ENCODE measurements around the gene GNAI1. TPM values are rescaled to one million over a fixed set of nuclear protein-coding genes. Genes with fewer than 3 reads are reported as not detected.

GNAI1 gene
- total and polyA plus RNA-seq, 2 of the 13 experiments (the other 11 are each of a cell fraction or from before 2014, with no cell fraction given) = 3.5 to 5.7 TPM

GRCh38 chr7:80141376-80141775, 6.7 kb downstream of the GNAI1 start:
- ChIA-PET POLR2A (no interaction called here), CTCF (ENCODE audit: low intra/inter-chr PET ratio, low total read pairs) (no interaction called here)
- H3K9me3 ChIP-seq (ENCODE audit: low read length) = no peaks in the 10 kb centered on the region
- H3K36me3 ChIP-seq (replicated peaks in 1 of 2; ENCODE audit: control insufficient read depth in 1 of 2, insufficient read depth in 2 of 2, low read length in 2 of 2) = no peaks in the 10 kb centered on the region
- no peak overlapping the region for H3K27ac ChIP-seq (ENCODE audit: extremely low read length, insufficient read depth, low read length)
- in situ Hi-C loops (cut with HindIII; ENCODE audit: extremely low pct_ligation_motif_present, low pct_unique_long_range_greater_than_20kb) (no loop called here), intact Hi-C loops (cut with micrococcal nuclease; ENCODE audit: unreplicated experiment) (no loop called here)
- no TSS peak for BruUV-seq (replicated peaks)
- no peak for DNase-seq (ENCODE audit: low spot score)
- H3K27me3 ChIP-seq (ENCODE audit: control insufficient read depth in 1 of 2, insufficient read depth in 2 of 2, low read length in 2 of 2) = no peaks in the 10 kb centered on the region
- H3K4me1 ChIP-seq (ENCODE audit: insufficient read depth, low read length) = peaks cover 22% of the 10 kb centered on the region
- H4K20me1 ChIP-seq (ENCODE audit: insufficient read depth, low read length) = peaks cover 3% of the 10 kb centered on the region; the same call in 1 of the 2 replicates
- WGBS (ENCODE audit: low lambda C conversion rate) = 87% methylated on average over 2 of the region's 2 CpGs
- no peak overlapping the region for H3K4me2 ChIP-seq (ENCODE audit: low read depth, low read length)
- ATAC-seq = no peak
- no peak overlapping the region for H2AFZ ChIP-seq (ENCODE audit: low read length)
- H3K9ac ChIP-seq (ENCODE audit: insufficient read depth, low read depth, low read length) = no peak overlapping the region
- FAIRE-seq = no peak
- H3K4me3 ChIP-seq (replicated peaks in 1 of 3; ENCODE audit: insufficient read depth in 1 of 3, low read depth in 2 of 3, low read length in 3 of 3) = no peak overlapping the region
- peaks cover 7% of the 10 kb centered on the region for H3K79me2 ChIP-seq (ENCODE audit: insufficient read depth, low read length)
- TF ChIP-seq XBP1 (CRISPR knock-in tag; IDR thresholded peaks at IDR 0.05) = no peak
- no peak for TF ChIP-seq ZNF274 (CRISPR knock-in tag; IDR thresholded peaks at IDR 0.05)
- no peak for TF ChIP-seq ELF3 (CRISPR knock-in tag; IDR thresholded peaks at IDR 0.05)
- TF ChIP-seq MAF1 (CRISPR knock-in tag; IDR thresholded peaks at IDR 0.05; ENCODE audit: borderline replicate concordance) = no peak
- TF ChIP-seq, protein P1, sequence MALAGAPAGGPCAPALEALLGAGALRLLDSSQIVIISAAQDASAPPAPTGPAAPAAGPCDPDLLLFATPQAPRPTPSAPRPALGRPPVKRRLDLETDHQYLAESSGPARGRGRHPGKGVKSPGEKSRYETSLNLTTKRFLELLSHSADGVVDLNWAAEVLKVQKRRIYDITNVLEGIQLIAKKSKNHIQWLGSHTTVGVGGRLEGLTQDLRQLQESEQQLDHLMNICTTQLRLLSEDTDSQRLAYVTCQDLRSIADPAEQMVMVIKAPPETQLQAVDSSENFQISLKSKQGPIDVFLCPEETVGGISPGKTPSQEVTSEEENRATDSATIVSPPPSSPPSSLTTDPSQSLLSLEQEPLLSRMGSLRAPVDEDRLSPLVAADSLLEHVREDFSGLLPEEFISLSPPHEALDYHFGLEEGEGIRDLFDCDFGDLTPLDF (CRISPR knock-in tag; IDR thresholded peaks at IDR 0.05) = no peak
- TF ChIP-seq RFXAP (CRISPR knock-in tag; IDR thresholded peaks at IDR 0.05; ENCODE audit: borderline replicate concordance) = no peak
- TF ChIP-seq MYPOP (CRISPR knock-in tag; IDR thresholded peaks at IDR 0.05) = no peak
- TF ChIP-seq, protein P2, sequence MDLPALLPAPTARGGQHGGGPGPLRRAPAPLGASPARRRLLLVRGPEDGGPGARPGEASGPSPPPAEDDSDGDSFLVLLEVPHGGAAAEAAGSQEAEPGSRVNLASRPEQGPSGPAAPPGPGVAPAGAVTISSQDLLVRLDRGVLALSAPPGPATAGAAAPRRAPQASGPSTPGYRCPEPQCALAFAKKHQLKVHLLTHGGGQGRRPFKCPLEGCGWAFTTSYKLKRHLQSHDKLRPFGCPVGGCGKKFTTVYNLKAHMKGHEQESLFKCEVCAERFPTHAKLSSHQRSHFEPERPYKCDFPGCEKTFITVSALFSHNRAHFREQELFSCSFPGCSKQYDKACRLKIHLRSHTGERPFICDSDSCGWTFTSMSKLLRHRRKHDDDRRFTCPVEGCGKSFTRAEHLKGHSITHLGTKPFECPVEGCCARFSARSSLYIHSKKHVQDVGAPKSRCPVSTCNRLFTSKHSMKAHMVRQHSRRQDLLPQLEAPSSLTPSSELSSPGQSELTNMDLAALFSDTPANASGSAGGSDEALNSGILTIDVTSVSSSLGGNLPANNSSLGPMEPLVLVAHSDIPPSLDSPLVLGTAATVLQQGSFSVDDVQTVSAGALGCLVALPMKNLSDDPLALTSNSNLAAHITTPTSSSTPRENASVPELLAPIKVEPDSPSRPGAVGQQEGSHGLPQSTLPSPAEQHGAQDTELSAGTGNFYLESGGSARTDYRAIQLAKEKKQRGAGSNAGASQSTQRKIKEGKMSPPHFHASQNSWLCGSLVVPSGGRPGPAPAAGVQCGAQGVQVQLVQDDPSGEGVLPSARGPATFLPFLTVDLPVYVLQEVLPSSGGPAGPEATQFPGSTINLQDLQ (CRISPR knock-in tag; IDR thresholded peaks at IDR 0.05) = no peak
- TF ChIP-seq JARID2 (CRISPR knock-in tag; IDR thresholded peaks at IDR 0.05; ENCODE audit: insufficient replicate concordance) = no peak
- TF ChIP-seq KDM6A (CRISPR knock-in tag; IDR thresholded peaks at IDR 0.05; ENCODE audit: low read depth) = no peak
- TF ChIP-seq ZNF788 (CRISPR knock-in tag; IDR thresholded peaks at IDR 0.05; ENCODE audit: borderline replicate concordance) = no peak
- no peak for TF ChIP-seq ZBTB8A (CRISPR knock-in tag; IDR thresholded peaks at IDR 0.05; ENCODE audit: borderline replicate concordance, low read depth)
- no peak for TF ChIP-seq SPEN (CRISPR knock-in tag; IDR thresholded peaks at IDR 0.05; ENCODE audit: low read depth)
- TF ChIP-seq ZFAT (CRISPR knock-in tag; conservative IDR thresholded peaks at IDR 0.05) = no peak
- TF ChIP-seq NFIC (IDR thresholded peaks at IDR 0.05; ENCODE audit: low read length) = no peak
- TF ChIP-seq ZNF33B (CRISPR knock-in tag; IDR thresholded peaks at IDR 0.05) = no peak
- TF ChIP-seq, protein P3, sequence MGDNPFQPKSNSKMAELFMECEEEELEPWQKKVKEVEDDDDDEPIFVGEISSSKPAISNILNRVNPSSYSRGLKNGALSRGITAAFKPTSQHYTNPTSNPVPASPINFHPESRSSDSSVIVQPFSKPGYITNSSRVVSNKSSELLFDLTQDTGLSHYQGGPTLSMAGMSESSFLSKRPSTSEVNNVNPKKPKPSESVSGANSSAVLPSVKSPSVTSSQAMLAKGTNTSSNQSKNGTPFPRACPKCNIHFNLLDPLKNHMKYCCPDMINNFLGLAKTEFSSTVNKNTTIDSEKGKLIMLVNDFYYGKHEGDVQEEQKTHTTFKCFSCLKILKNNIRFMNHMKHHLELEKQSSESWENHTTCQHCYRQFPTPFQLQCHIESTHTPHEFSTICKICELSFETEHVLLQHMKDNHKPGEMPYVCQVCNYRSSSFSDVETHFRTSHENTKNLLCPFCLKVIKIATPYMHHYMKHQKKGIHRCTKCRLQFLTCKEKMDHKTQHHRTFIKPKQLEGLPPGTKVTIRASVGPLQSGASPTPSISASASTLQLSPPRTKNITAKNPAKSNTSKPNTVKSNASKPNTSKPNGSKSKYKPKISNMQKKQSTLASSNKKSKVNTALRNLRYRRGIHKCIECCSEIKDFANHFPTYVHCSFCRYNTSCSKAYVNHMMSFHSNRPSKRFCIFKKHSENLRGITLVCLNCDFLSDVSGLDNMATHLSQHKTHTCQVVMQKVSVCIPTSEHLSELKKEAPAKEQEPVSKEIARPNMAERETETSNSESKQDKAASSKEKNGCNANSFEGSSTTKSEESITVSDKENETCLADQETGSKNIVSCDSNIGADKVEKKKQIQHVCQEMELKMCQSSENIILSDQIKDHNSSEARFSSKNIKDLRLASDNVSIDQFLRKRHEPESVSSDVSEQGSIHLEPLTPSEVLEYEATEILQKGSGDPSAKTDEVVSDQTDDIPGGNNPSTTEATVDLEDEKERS (CRISPR knock-in tag; IDR thresholded peaks at IDR 0.05) = no peak
